DMS153 treated with DMSO at 0.1 percent for 48 hours (cell line): Measurements from ENCODE around the gene AGAP2.

ENCODE experiments used
- DNase-seq: peaks from one replicate; lab custom pipeline; 2025; ENCODE audit not compliant: unreplicated experiment; lab: John Stamatoyannopoulos, UW

AGAP2 gene

DNA sequence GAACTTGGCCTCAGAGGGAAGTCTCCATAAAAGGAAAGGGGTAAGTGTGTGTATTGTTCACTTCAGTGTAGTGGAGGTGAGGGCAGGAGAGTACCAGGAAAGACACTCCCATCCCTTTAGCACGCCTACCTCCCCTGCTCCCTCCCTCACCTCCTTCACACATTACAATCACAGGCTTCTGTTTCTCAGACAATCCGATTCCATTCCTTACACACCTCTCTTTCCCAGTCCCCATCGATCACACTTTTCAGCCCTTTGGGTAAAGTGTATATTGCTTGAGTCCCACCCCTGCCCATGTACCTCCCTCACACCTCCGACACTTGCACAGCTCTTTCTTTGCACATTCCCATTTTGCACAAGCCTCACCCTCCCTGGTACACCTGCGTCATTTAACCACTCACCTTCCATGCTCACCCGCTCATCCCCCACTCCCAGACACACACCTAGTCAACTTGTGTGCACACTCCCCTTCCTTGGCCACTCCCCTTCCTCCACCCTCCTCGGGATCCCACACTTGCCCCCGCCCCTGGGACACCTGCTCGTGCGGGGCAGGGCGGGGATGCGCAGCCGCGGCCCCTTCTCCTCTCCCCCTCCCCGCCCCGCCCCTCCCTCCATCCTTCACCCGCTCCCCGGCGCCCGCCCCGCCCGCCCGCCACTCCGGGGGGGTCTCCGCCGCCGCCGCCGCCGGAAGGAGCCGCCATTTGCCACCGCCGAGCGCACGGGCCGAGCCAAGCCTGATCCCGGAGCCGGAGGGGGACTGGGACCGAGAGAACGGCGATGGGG is 16.1 kb upstream of the AGAP2 start, which contains the start of gene MARCHF9:
Gene MARCHF9 (plus strand): TSS at position 693 of the 783 bp plus-strand sequence. CDS start 426 bp downstream, outside the sequence.
- DNase-seq, result peak; percentile 46

DNA sequence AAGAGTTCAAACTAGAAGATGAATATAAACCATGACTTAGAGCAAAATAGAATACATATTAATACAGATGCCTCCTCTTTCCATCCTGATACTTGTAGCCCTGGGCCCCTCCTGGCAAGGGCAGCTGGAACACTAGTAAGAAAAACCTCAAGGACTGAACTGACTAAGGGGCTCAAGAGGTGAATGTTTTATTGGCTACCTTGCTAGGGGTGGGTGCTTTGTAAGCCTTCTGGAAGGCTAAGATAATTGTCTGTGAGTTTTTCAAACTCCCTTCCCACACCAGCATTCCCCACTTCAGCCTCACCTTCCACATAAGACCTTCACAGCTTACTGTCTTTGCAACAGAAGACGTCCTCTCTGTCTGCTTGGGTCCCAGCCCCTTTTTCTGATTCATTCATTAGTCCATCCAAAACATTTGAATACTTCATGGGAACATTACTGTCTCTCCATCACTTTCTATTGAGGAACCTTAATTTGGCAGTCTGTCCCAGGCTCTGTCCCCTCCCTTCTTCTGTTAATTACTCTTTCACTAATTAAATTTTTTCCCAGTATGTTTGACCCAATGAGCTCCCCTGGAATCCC is 15.3 kb upstream of the AGAP2 start:
- DNase-seq, result no peak

GRCh38 chr12:57752668-57753000 is 14.1 kb upstream of the AGAP2 start:
- DNase-seq, result no peak

DNA sequence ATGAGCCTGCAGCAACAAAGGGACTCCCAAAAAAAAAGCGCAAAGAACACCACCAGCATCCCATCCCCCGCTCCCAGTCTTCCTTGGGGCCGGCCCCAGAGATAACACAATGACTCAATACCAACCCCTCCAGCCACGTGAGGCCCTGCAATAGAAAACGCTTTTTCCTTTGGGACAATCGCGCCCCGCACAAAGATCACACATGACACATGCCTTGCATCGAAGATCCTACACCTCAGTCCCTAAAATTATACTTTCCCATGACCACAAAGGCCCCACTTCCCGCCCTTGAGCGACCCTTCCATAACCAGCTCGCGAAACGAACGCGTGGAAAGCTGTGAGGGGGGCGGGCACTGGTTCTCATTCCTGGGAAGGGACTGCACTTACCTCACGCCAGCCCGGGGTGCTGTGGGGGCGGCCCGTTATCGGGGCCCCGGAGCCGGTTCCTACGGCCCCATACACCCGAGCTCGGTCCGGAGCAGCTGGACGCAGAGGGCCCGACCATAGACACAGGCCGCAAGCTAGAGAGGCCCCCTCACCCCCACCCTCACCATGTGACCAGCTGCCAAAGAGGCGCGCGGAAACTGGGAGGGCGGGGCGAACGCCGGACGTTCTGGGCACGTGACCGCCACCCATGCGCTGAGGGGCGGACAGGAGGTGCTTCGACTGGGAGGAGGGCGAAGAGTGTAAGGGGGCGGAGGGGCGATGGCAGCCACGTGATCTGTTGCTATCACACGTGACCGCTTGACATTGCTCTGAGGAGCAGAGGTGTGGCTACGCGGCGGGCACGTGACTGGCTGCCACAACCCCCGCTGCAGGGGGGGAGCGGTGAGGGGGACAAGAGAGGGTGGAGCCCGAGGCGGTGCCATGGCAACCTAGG is 13.5 kb upstream of the AGAP2 start, which contains the start of gene CDK4:
Gene CDK4 (minus strand): TSS at position 523 of the 880 bp plus-strand sequence. CDS start 593 bp downstream, outside the sequence.
- peak; percentile 96 for DNase-seq

- DNase-seq, result no peak
Measured at GRCh38 chr12:57751432-57751787, 12.9 kb upstream of the AGAP2 start.

DNA sequence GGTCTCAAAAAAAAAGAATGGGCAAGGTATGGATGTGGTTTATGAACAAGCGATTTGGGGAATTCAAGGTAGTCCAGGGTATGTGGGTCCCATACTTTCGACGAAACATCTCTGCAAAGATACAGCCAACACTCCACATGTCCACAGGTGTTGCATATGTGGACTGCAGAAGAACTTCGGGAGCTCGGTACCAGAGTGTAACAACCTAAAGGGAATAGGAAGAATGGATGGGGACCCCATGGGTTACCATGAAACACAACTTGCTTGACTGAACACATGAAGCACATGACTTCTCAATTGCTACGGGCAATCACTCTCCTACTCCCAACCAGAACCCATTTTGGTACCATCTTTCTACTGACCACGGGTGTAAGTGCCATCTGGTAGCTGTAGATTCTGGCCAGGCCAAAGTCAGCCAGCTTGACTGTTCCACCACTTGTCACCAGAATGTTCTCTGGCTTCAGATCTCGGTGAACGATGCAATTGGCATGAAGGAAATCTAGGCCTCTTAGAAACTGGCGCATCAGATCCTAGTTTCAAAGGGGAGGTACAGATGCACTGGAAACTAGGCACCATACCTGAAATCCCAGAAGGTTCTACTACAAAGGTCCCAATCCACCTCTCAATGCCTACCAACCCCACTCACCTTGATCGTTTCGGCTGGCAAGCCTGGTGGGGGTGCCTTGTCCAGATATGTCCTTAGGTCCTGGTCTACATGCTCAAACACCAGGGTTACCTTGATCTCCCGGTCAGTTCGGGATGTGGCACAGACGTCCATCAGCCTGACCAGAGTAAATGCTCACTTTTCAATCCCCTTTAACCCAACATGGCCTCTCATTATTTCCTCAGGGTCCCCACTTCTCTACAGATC is 12.3 kb upstream of the AGAP2 start:
- no peak for DNase-seq

DNA sequence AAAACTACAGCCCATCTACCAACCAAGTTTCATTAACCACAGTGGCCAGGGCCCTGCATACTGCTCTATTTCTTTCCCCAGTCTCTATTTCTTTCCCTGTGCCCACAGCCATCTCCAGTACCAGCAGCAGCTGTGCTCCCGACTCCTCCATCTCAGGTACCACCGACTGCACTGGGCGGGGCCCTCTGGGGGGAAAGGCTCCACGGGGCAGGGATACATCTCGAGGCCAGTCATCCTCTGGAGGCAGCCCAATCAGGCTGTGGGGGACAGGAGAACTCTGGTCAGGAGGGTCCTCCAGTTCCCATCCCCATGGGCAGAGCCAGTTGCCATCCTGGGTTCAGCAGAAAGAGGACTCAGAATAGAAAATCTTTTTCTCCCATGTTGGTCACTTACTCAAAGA is 10.5 kb upstream of the AGAP2 start:
- no peak for DNase-seq

- no peak for DNase-seq
Measured at GRCh38 chr12:57746025-57746424, 7.5 kb upstream of the AGAP2 start.

GRCh38 chr12:57745485-57745881 is 6.9 kb upstream of the AGAP2 start:
- DNase-seq, result no peak

- peak; percentile 94 for DNase-seq
Measured at GRCh38 chr12:57744777-57745484, 6.4 kb upstream of the AGAP2 start, which contains the start of gene TSPAN31. TSPAN31 (plus strand) TSS chr12:57745039; CDS start chr12:57745155, 116 bp downstream.

DNA sequence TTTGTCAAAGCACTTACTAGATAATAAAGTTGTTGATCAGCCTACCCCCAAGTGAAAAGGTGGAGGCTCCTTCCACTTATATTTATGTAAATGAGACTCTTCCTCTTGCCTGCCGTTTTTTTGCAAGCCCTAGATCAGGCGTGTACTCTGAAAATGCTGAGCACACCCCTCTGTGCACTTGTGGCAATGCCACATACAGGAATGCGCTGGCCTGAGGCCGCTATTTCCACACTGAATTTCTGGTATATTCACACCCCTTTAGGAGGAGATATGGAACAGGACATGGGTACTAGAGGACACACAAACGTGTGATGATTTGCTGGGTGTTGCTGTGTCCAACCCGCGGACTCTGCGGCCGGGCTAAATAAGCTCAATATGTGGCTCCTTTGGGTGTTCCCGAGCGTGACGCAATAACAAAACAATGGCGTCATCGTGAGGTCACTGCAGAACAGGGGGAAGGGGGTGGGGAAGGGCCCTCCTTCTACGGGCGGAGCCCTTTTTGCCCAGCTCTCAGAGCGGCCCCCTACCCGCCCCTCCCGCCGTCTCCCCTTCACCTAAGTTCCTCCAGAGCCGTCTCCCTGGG is 5.7 kb upstream of the AGAP2 start:
- DNase-seq, result peak; percentile 67

DNA sequence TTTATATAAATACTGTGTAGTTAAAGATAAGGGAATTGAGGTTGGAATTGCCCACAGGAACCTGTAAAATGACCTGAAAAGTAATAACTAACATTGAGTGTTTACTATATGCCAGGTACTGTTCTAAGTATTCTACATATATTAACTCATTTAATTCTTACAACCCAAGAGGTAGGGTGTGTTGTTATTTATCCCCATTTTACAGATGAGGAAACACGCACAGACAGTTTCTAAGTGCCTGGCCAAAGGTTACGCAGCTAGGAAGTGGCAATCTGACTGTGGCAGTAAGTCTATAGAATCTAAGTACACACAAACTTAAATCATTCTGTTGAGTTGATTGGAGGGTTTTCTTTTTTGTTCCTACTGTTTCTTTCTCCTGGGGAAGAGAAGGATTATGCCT is 5.2 kb upstream of the AGAP2 start:
- no peak for DNase-seq

- no peak for DNase-seq
Measured at GRCh38 chr12:57741844-57742738, 3.5 kb upstream of the AGAP2 start.

- DNase-seq, result no peak
Measured at GRCh38 chr12:57741413-57741789, 2.9 kb upstream of the AGAP2 start.

- no peak for DNase-seq
Measured at GRCh38 chr12:57740656-57741412, 2.3 kb upstream of the AGAP2 start.

- no peak for DNase-seq
Measured at GRCh38 chr12:57739914-57740538, 1.5 kb upstream of the AGAP2 start.

DNA sequence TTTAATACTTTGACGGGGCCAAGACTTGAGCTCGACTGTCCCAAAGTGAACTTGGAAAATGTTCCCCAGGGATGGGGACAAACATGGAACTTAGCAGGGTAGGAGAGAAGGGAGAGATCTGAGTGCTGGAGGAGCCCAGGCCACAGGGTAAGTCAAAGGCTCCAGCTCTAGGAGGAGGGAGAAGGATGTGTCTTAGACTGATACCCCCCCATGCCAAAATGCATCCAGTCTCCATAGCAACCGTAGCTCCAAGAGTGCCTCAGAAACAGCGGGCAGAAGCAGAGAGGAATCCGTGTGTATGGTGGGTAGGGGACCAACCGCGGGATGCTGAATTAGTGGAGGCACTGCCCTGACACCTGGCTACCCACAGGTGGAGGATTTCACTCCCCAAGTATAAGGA is 845 bp upstream of the AGAP2 start:
- no peak for DNase-seq
